ENCODE data around the gene CNOT11. TPM values are rescaled to one million over a fixed set of nuclear protein-coding genes. Genes with fewer than 3 reads are reported as not detected.

Gene CNOT11
- total and polyA plus RNA-seq, 2 of the 13 experiments (the other 11 are each of a cell fraction or from before 2014, with no cell fraction given) = 114 to 209 TPM

DNA sequence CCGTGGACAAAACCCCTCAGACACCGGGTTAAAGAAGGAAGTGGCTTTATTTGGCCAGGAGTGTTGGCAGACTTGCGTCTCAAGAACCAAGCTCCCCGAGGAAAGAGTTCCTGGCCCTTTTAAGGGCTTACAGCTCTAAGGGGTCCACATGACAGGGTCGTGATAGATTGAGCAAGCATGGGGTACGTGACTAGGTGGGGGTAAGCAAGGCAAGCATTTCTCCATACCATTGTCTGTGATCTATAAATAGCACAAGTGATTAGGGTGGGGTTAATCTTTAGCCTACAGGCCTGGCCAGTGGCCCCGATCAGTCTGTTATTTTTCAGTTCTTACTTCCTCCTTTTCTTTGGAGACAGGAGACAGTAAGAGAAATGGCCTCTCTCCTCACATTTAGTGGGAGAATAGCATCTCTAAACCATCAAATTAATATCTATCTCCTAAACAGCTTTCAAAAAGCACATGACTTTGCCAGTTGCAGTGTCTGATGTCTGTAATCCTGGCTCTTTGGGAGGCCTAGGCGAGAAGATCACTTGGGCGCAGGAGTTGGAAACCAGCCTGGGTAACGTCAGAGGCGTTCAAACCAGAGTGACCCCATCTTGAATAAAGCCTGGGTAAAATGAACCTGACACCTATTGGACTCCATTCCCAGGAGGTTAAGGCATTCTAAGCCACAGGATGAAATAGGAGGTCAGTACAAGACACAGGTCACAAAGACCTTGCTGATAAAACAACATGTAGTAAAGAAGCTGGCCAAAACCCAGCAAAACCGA lies 18.3 kb upstream of the CNOT11 start:
- POLR2A ChIA-PET = interaction anchor here (0.9 kb wide), 1 partner anchor 12 kb away, joined by 5 read pairs; no protein-coding TSS in a partner anchor
- DNase-seq (ENCODE audit: low spot score) (peak; percentile 63), FAIRE-seq (no peak), ATAC-seq (peak; percentile 20; the same call in 1 of the 3 replicates)
- Histone ChIP-seq H2AFZ (ENCODE audit: low read length) (no peak overlapping the region), H3K27me3 (ENCODE audit: control insufficient read depth in 1 of 2, insufficient read depth in 2 of 2, low read length in 2 of 2) (no peaks in the 10 kb centered on the region), H3K36me3 (replicated peaks in 1 of 2; ENCODE audit: control insufficient read depth in 1 of 2, insufficient read depth in 2 of 2, low read length in 2 of 2) (no peaks in the 10 kb centered on the region), H3K9me3 (ENCODE audit: low read length) (peaks cover 27% of the 10 kb centered on the region), H3K79me2 (ENCODE audit: insufficient read depth, low read length) (no peaks in the 10 kb centered on the region), H3K9ac (ENCODE audit: insufficient read depth, low read depth, low read length) (peak overlapping the region; percentile 53), H3K27ac (ENCODE audit: extremely low read length, insufficient read depth, low read length) (peak overlapping the region; percentile 76), H3K4me2 (ENCODE audit: low read depth, low read length) (peak overlapping the region; percentile 36), H3K4me1 (ENCODE audit: insufficient read depth, low read length) (peaks cover 78% of the 10 kb centered on the region), H4K20me1 (ENCODE audit: insufficient read depth, low read length) (no peaks in the 10 kb centered on the region), H3K4me3 (replicated peaks in 1 of 3; ENCODE audit: insufficient read depth in 1 of 3, low read depth in 2 of 3, low read length in 3 of 3) (peak overlapping the region in 1 of 3 experiments; percentile 27; a peak in 2 of 6 replicates)
- 63% methylated on average over 12 of the region's 12 CpGs for WGBS (ENCODE audit: low lambda C conversion rate)
- intact Hi-C loops (cut with micrococcal nuclease; ENCODE audit: unreplicated experiment) = no loop called here
- BruUV-seq (replicated peaks) = no TSS peak
- CTCF ChIA-PET (ENCODE audit: low intra/inter-chr PET ratio, low total read pairs) = no interaction called here
- in situ Hi-C loops (cut with HindIII; ENCODE audit: extremely low pct_ligation_motif_present, low pct_unique_long_range_greater_than_20kb) = no loop called here
- TF ChIP-seq MTA1 (CRISPR knock-in tag; IDR thresholded peaks at IDR 0.05; ENCODE audit: borderline replicate concordance) (no peak), ZFYVE20 (CRISPR knock-in tag; IDR thresholded peaks at IDR 0.05; ENCODE audit: borderline replicate concordance, low read depth) (no peak), ASH2L (IDR thresholded peaks at IDR 0.05; ENCODE audit: insufficient read length, low read depth, low read length) (peak; percentile 17), TOPORS (CRISPR knock-in tag; IDR thresholded peaks at IDR 0.05) (no peak), KMT2B (CRISPR knock-in tag; IDR thresholded peaks at IDR 0.05) (no peak), KMT2A (CRISPR knock-in tag; IDR thresholded peaks at IDR 0.05) (no peak), ZNF567 (CRISPR knock-in tag; IDR thresholded peaks at IDR 0.05; ENCODE audit: borderline replicate concordance) (no peak), GPN1 (CRISPR knock-in tag; IDR thresholded peaks at IDR 0.05; ENCODE audit: borderline replicate concordance) (no peak), IKZF1 (IDR thresholded peaks at IDR 0.05) (no peak), PHF20 (CRISPR knock-in tag; IDR thresholded peaks at IDR 0.05) (no peak), ZFP41 (CRISPR knock-in tag; IDR thresholded peaks at IDR 0.05; ENCODE audit: borderline replicate concordance) (no peak), ONECUT2 (CRISPR knock-in tag; IDR thresholded peaks at IDR 0.05) (no peak), NR2F6 (IDR thresholded peaks at IDR 0.05) (no peak), NR2F6 (CRISPR knock-in tag; IDR thresholded peaks at IDR 0.05) (no peak), ZNF225 (CRISPR knock-in tag; IDR thresholded peaks at IDR 0.05) (no peak), TGIF2 (CRISPR knock-in tag; IDR thresholded peaks at IDR 0.05) (0 out of 2 replicates have a peak, but pooled peaks have one; percentile 35), ZNF720 (CRISPR knock-in tag; IDR thresholded peaks at IDR 0.05) (no peak), ZNF329 (CRISPR knock-in tag; IDR thresholded peaks at IDR 0.05; ENCODE audit: low read depth) (no peak), RFX1 (IDR thresholded peaks at IDR 0.05) (no peak), FOXK1 (CRISPR knock-in tag; IDR thresholded peaks at IDR 0.05; ENCODE audit: borderline replicate concordance, low read depth) (0 out of 2 replicates have a peak, but pooled peaks have one; percentile 43), ZNF569 (CRISPR knock-in tag; IDR thresholded peaks at IDR 0.05; ENCODE audit: borderline replicate concordance) (no peak), NFRKB (IDR thresholded peaks at IDR 0.05) (no peak), GRHL1 (CRISPR knock-in tag; conservative IDR thresholded peaks at IDR 0.05) (no peak)
- TF ChIP-seq, protein P1, sequence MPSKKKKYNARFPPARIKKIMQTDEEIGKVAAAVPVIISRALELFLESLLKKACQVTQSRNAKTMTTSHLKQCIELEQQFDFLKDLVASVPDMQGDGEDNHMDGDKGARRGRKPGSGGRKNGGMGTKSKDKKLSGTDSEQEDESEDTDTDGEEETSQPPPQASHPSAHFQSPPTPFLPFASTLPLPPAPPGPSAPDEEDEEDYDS (CRISPR knock-in tag; IDR thresholded peaks at IDR 0.05) = peak; percentile 79; the same call in 1 of the 2 replicates
- TF ChIP-seq, protein P2, sequence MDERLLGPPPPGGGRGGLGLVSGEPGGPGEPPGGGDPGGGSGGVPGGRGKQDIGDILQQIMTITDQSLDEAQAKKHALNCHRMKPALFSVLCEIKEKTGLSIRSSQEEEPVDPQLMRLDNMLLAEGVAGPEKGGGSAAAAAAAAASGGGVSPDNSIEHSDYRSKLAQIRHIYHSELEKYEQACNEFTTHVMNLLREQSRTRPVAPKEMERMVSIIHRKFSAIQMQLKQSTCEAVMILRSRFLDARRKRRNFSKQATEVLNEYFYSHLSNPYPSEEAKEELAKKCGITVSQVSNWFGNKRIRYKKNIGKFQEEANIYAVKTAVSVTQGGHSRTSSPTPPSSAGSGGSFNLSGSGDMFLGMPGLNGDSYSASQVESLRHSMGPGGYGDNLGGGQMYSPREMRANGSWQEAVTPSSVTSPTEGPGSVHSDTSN (CRISPR knock-in tag; IDR thresholded peaks at IDR 0.05) = no peak

All from HepG2 (cell line).